GM21825 (cell line): ENCODE measurements around the gene FAM171A2.

Source experiments
- ATAC-seq: cut with Tn5 transposase; IDR thresholded peaks from one replicate; pipeline ENCODE4 v1.9.1; 2021; ENCODE audit warnings: mild to moderate bottlenecking, moderate library complexity; ENCODE audit not compliant: unreplicated experiment

Gene FAM171A2

DNA sequence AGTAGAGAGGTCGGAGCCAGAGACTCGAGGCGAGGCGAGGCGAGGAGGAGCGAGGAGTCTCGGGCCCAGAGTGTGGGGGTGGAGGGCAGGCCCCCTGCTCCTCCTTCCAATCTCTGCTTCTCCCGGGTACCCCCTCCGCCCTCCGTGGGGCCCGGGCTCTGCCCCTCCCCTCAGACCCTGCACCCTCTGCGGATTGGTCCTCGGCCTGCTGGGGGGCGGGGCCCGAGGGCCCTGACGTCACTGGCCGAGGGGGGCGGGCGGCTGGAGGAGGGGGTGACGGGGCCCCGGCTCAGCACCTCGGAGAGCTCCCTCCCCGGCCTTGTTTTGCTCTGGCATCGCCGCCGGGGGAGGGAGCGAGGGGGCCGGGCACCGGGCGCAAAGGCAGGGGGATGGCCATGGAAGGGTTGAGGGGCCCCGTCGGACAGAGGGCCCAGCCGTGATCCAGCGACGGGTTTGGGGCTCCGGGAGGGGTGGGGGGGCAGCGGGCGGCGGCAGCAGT, 55.3 kb downstream of the FAM171A2 start, which contains the start of gene RUNDC3A:
Gene RUNDC3A, plus strand, starts transcription at position 282 of the 499 bp plus-strand sequence. CDS start 232 bp downstream, outside the sequence.
- no peak for ATAC-seq

GRCh38 chr17:44307387-44308186, 56.1 kb downstream of the FAM171A2 start:
- no peak for ATAC-seq

GRCh38 chr17:44304651-44305050, 59.0 kb downstream of the FAM171A2 start:
- ATAC-seq: no peak
